HL-60 (cell line): ENCODE data around the gene PRPF6.

Experiments
- DNase-seq, 2 experiments: peaks; one replicate each; pipeline ENCODE4 v3.0.0-alpha.2; 2010 to 2020; ENCODE audit warnings: low read depth in 1 of 2, low spot score in 1 of 2
- H3K27ac ChIP-seq: fragments of 250-450 bp; sonication (Bioruptor Pico); replicated peaks from 2 replicates; pipeline ENCODE4 v1.5.1; 2020; ENCODE audit warnings: mild to moderate bottlenecking, moderate library complexity
- H3K27me3 ChIP-seq: fragments of 250-450 bp; sonication (Bioruptor Pico); 2 replicates; pipeline ENCODE4 v1.5.1; 2021; ENCODE audit warnings: mild to moderate bottlenecking, moderate library complexity; ENCODE audit not compliant: insufficient read depth, poor library complexity, severe bottlenecking
- H3K4me3 ChIP-seq: replicated peaks from 2 replicates; pipeline ENCODE4 v1.5.1; 2011; ENCODE audit warnings: mild to moderate bottlenecking, control low read depth, low read length; ENCODE audit not compliant: insufficient read depth
- CTCF ChIP-seq: IDR thresholded peaks from one replicate; pipeline ENCODE4 v1.5.1; 2011; ENCODE audit warnings: low read length, control low read depth, inconsistent platforms; ENCODE audit not compliant: insufficient read depth
- GABPA ChIP-seq: IDR thresholded peaks from 2 replicates; pipeline ENCODE4 v1.6.1; 2012; ENCODE audit warnings: low read depth
- POLR2AphosphoS5 ChIP-seq: IDR thresholded peaks from 2 replicates; pipeline ENCODE4 v1.6.1; 2012; ENCODE audit warnings: low read depth
- SPI1 ChIP-seq: IDR thresholded peaks from 2 replicates; pipeline ENCODE4 v1.6.1; 2012; ENCODE audit warnings: low read depth, mild to moderate bottlenecking, borderline replicate concordance
- TF ChIP-seq, protein P1 (sequence below): IDR thresholded peaks from 2 replicates; pipeline ENCODE4 v1.6.1; 2012; ENCODE audit warnings: low read depth; ENCODE audit not compliant: insufficient replicate concordance

PRPF6 gene

DNA sequence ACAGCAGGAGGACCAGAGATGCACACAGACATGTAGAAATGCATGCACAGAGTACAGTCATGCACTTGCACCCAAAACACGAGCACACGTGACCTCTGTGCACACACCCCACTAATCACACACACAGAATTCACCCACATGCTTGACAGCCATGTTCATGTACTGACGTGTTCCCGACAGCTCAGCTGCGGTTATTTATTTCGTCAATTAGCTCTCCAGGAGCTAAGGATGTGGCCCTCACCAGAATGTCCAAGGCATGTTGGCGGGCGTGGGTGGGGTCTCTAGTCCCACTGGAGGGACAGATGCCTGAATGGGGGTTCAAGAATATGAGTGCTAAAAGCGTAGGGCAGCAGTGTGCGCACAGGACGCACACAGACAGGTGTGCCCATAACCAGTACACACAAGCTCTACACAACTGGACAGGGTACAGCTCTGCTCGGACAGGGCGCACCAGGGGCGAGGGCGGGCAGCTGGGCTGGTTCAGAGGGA lies 571 bp upstream of the PRPF6 start:
- DNase-seq = peak in 1 of 2 experiments; percentile 76
- H3K27me3 ChIP-seq = no peaks in the 10 kb centered on the region

GRCh38 chr20:63982937-63983336 lies 2.0 kb downstream of the PRPF6 start:
- H3K27ac ChIP-seq = no peak overlapping the region

More for the DNA sequence above, 571 bp upstream of the PRPF6 start:
- Histone ChIP-seq H3K4me3 (peak overlapping the region; percentile 61), H3K27ac (peak overlapping the region; percentile 90)
- TF ChIP-seq, protein P1, sequence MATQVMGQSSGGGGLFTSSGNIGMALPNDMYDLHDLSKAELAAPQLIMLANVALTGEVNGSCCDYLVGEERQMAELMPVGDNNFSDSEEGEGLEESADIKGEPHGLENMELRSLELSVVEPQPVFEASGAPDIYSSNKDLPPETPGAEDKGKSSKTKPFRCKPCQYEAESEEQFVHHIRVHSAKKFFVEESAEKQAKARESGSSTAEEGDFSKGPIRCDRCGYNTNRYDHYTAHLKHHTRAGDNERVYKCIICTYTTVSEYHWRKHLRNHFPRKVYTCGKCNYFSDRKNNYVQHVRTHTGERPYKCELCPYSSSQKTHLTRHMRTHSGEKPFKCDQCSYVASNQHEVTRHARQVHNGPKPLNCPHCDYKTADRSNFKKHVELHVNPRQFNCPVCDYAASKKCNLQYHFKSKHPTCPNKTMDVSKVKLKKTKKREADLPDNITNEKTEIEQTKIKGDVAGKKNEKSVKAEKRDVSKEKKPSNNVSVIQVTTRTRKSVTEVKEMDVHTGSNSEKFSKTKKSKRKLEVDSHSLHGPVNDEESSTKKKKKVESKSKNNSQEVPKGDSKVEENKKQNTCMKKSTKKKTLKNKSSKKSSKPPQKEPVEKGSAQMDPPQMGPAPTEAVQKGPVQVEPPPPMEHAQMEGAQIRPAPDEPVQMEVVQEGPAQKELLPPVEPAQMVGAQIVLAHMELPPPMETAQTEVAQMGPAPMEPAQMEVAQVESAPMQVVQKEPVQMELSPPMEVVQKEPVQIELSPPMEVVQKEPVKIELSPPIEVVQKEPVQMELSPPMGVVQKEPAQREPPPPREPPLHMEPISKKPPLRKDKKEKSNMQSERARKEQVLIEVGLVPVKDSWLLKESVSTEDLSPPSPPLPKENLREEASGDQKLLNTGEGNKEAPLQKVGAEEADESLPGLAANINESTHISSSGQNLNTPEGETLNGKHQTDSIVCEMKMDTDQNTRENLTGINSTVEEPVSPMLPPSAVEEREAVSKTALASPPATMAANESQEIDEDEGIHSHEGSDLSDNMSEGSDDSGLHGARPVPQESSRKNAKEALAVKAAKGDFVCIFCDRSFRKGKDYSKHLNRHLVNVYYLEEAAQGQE = no peak
- TF ChIP-seq POLR2AphosphoS5 = no peak
- TF ChIP-seq SPI1 = no peak
- TF ChIP-seq CTCF = no peak
- no peak for TF ChIP-seq GABPA

GRCh38 chr20:64000906-64001305 lies 20.0 kb downstream of the PRPF6 start:
- no peak for TF ChIP-seq POLR2AphosphoS5
- Histone ChIP-seq H3K27ac (no peak overlapping the region), H3K4me3 (no peak overlapping the region), H3K27me3 (no peaks in the 10 kb centered on the region)
- DNase-seq = no peak

More at GRCh38 chr20:63982937-63983336, 2.0 kb downstream of the PRPF6 start:
- TF ChIP-seq, protein P1 = no peak
- TF ChIP-seq CTCF (no peak), POLR2AphosphoS5 (no peak), GABPA (no peak), SPI1 (no peak)
- no peak for DNase-seq
- Histone ChIP-seq H3K4me3 (no peak overlapping the region), H3K27me3 (no peaks in the 10 kb centered on the region)

GRCh38 chr20:64001607-64002011 lies 20.7 kb downstream of the PRPF6 start:
- Histone ChIP-seq H3K27me3 (no peaks in the 10 kb centered on the region), H3K27ac (no peak overlapping the region), H3K4me3 (no peak overlapping the region)
- no peak for TF ChIP-seq GABPA
- TF ChIP-seq SPI1 = no peak
- TF ChIP-seq POLR2AphosphoS5 = no peak
- TF ChIP-seq CTCF = no peak
- TF ChIP-seq, protein P1 = no peak
- DNase-seq = no peak
